Ascending aorta (tissue), 2 donors: ENCODE data around the gene ZAR1. TPM values are rescaled to one million over a fixed set of nuclear protein-coding genes. Genes with fewer than 3 reads are reported as not detected.

Experiments
- DNase-seq, 2 donors: peaks; one replicate each; pipeline ENCODE4 v3.0.0-alpha.2; 2019; ENCODE audit warnings: low spot score in 2 of 2
- H3K27ac ChIP-seq, 2 donors: fragments of 200-600 bp; sonication (generic); one replicate each; pipeline ENCODE4 v1.5.1; 2016 to 2017; ENCODE audit warnings: mild to moderate bottlenecking in 1 of 2
- H3K27me3 ChIP-seq: fragments of 200-600 bp; sonication (generic); one replicate; pipeline ENCODE4 v1.5.1; 2017
- H3K36me3 ChIP-seq, 2 donors: fragments of 200-600 bp; sonication (generic); one replicate each; pipeline ENCODE4 v1.5.1; 2016
- H3K4me1 ChIP-seq, 2 donors: fragments of 200-600 bp; sonication (generic); one replicate each; pipeline ENCODE4 v1.5.1; 2016 to 2017; ENCODE audit warnings: mild to moderate bottlenecking in 1 of 2
- H3K4me3 ChIP-seq, 2 donors: fragments of 200-600 bp; sonication (generic); one replicate each; pipeline ENCODE4 v1.5.1; 2016 to 2017; ENCODE audit warnings: mild to moderate bottlenecking in 1 of 2
- H3K9me3 ChIP-seq, 2 donors: fragments of 200-600 bp; sonication (generic); one replicate each; pipeline ENCODE4 v1.5.1; 2016
- intact Hi-C: fragments of 100-400 bp; cut with DNase I; formaldehyde crosslinking; loops from one replicate; pipeline ENCODE4 v1.15.1; 2023
- total RNA-seq: library from RNA; depleted of rRNA; stranded (reverse); fragments of >200 nt; gene quantifications from one replicate; pipeline ENCODE4 v1.1.0, GENCODE V29; 2016
- TF ChIP-seq, protein P1 (sequence below), 3 experiments: fragments of 200-600 bp in 2 of 3; fragments of 450-650 bp in 1 of 3; sonication (generic) in 2 of 3; IDR thresholded peaks; one replicate each; pipeline ENCODE4 v1.5.1; 2016 to 2019; ENCODE audit warnings: antibody characterized with exemption in 3 of 3, mild to moderate bottlenecking in 1 of 3, moderate library complexity in 1 of 3

ZAR1 gene
- total RNA-seq, 1 donor from 2014 or later = 1.4 TPM

GRCh38 chr4:48503233-48504025 is 13.4 kb downstream of the ZAR1 start:
- H3K9me3 ChIP-seq = no peaks in the 10 kb centered on the region
- DNase-seq = no peak
- H3K4me3 ChIP-seq = no peak overlapping the region
- H3K27ac ChIP-seq = no peak overlapping the region
- TF ChIP-seq, protein P1, sequence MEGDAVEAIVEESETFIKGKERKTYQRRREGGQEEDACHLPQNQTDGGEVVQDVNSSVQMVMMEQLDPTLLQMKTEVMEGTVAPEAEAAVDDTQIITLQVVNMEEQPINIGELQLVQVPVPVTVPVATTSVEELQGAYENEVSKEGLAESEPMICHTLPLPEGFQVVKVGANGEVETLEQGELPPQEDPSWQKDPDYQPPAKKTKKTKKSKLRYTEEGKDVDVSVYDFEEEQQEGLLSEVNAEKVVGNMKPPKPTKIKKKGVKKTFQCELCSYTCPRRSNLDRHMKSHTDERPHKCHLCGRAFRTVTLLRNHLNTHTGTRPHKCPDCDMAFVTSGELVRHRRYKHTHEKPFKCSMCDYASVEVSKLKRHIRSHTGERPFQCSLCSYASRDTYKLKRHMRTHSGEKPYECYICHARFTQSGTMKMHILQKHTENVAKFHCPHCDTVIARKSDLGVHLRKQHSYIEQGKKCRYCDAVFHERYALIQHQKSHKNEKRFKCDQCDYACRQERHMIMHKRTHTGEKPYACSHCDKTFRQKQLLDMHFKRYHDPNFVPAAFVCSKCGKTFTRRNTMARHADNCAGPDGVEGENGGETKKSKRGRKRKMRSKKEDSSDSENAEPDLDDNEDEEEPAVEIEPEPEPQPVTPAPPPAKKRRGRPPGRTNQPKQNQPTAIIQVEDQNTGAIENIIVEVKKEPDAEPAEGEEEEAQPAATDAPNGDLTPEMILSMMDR (IDR thresholded peaks at IDR 0.05) = no peak
- peaks cover 46 to 53% of the 10 kb centered on the region in 2 donors for H3K36me3 ChIP-seq
- no peaks in the 10 kb centered on the region for H3K27me3 ChIP-seq
- H3K4me1 ChIP-seq = no peaks in the 10 kb centered on the region
- intact Hi-C loops = no loop called here

DNA sequence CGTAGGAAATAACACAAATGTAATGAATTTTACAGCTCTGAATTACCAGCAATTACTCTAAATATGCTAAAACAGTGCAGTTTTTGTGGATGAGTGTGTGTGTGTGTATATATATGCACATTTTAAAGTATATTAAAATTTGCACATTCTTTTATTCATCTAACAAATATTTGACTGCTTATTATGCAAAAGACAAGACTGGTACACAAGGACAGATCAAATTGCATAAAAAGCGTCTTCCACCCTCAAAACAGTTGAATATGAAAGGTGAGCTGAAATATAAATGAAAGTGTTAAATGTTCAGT is 13.9 kb downstream of the ZAR1 start:
- H3K9me3 ChIP-seq = no peaks in the 10 kb centered on the region
- H3K4me3 ChIP-seq = no peak overlapping the region
- TF ChIP-seq, protein P1 (IDR thresholded peaks at IDR 0.05) = no peak
- no peaks in the 10 kb centered on the region for H3K27me3 ChIP-seq
- H3K27ac ChIP-seq = no peak overlapping the region
- intact Hi-C loops = no loop called here
- H3K36me3 ChIP-seq = peaks cover 45 to 53% of the 10 kb centered on the region in 2 donors
- H3K4me1 ChIP-seq = no peaks in the 10 kb centered on the region
- DNase-seq = no peak

- intact Hi-C loops = no loop called here
- H3K36me3 ChIP-seq = peaks cover 43 to 53% of the 10 kb centered on the region in 2 donors
- no peak overlapping the region for H3K4me3 ChIP-seq
- no peak for DNase-seq
- H3K27me3 ChIP-seq = no peaks in the 10 kb centered on the region
- no peaks in the 10 kb centered on the region for H3K4me1 ChIP-seq
- H3K9me3 ChIP-seq = no peaks in the 10 kb centered on the region
- TF ChIP-seq, protein P1 (IDR thresholded peaks at IDR 0.05) = no peak
- no peak overlapping the region for H3K27ac ChIP-seq
Observed at GRCh38 chr4:48504352-48504751, 14.3 kb downstream of the ZAR1 start.

- no peak for DNase-seq
- no peaks in the 10 kb centered on the region for H3K9me3 ChIP-seq
- H3K36me3 ChIP-seq = peaks cover 51 to 54% of the 10 kb centered on the region in 2 donors
- no peak overlapping the region for H3K4me3 ChIP-seq
- H3K27me3 ChIP-seq = no peaks in the 10 kb centered on the region
- intact Hi-C loops = no loop called here
- no peaks in the 10 kb centered on the region for H3K4me1 ChIP-seq
- TF ChIP-seq, protein P1 (IDR thresholded peaks at IDR 0.05) = no peak
- H3K27ac ChIP-seq = no peak overlapping the region
Observed at GRCh38 chr4:48506716-48507115, 16.7 kb downstream of the ZAR1 start.

DNA sequence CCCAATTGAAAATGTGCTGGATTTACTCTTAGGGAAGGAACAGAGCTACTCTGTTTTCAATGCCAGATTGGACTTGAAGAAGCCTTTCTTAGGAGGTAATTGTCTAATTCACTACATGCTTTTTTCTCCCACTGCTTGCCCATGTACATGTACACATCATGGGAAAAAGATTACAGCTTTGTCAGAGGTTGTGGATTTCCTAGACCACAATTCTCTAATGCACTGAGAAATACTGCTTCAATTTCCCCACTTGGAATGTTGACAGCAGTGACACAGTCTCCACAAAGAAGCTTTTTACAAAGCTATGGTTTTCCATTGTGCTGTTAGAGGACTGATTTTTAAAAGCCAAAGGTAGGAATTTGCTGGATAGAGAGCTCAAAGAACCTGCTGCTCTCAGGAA is 19.5 kb downstream of the ZAR1 start:
- Histone ChIP-seq H3K27ac (no peak overlapping the region), H3K36me3 (peaks cover 60 to 81% of the 10 kb centered on the region in 2 donors), H3K9me3 (no peaks in the 10 kb centered on the region), H3K27me3 (no peaks in the 10 kb centered on the region), H3K4me1 (no peaks in the 10 kb centered on the region), H3K4me3 (no peak overlapping the region)
- intact Hi-C loops = no loop called here
- no peak for DNase-seq
- TF ChIP-seq, protein P1 (IDR thresholded peaks at IDR 0.05) = no peak
